Ishikawa (cell line): Measurements from ENCODE around the gene DCHS2.

Experiments used
- EP300 ChIP-seq: IDR thresholded peaks from 2 replicates; pipeline ENCODE4 v1.6.1; 2012; ENCODE audit warnings: borderline replicate concordance
- FOXM1 ChIP-seq: IDR thresholded peaks from 2 replicates; pipeline ENCODE4 v1.6.1; 2012; ENCODE audit warnings: low read depth, borderline replicate concordance
- TAF1 ChIP-seq: IDR thresholded peaks from 2 replicates; pipeline ENCODE4 v1.6.1; 2012; ENCODE audit warnings: low read depth, mild to moderate bottlenecking
- TF ChIP-seq, protein P1 (sequence below): IDR thresholded peaks from 2 replicates; pipeline ENCODE4 v1.6.1; 2012

DNA sequence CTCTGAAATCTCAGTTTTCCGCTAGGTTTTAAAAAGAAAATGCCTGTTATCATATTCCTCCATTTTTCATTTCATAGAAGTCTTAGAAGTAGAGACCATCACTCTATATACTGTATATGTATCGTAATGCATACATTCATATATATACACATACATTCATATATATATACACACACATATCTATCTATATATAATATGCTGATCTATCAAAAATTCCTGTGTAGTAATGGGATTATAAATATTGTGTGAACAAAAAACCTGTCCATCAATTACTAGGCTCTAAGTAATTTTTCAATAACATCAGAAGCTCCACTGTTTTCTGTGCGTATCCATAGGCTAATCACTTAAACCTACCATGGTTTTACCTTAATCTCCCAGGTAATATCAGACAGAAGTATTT is 150.2 kb downstream of the DCHS2 start:
- TF ChIP-seq, protein P1, sequence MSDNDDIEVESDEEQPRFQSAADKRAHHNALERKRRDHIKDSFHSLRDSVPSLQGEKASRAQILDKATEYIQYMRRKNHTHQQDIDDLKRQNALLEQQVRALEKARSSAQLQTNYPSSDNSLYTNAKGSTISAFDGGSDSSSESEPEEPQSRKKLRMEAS = no peak
- TF ChIP-seq TAF1 (no peak), FOXM1 (no peak), EP300 (no peak)
